WTC11 (cell line): Measurements from ENCODE around the gene MRPL2. TPM values are rescaled to one million over a fixed set of nuclear protein-coding genes. Genes with fewer than 3 reads are reported as not detected.

ENCODE experiments used
- ATAC-seq: fragments of 200-7000 bp; cut with Tn5 transposase; 2 replicates; pipeline ENCODE4 v1.10.0; 2021; ENCODE audit warnings: mild to moderate bottlenecking, moderate library complexity
- CTCF ChIA-PET: fragments of 300-600 bp; sonication (Branson Sonifier 250); formaldehyde crosslinking; loops from one replicate; lab custom pipeline; 2021; ENCODE audit warnings: antibody characterized with exemption; lab: Charles Lee
- POLR2A ChIA-PET: fragments of 350-600 bp; sonication (Branson Sonifier 250); formaldehyde crosslinking; loops from one replicate; lab custom pipeline; 2021; ENCODE audit warnings: antibody characterized with exemption; lab: Charles Lee
- DNase-seq: peaks from one replicate; pipeline ENCODE4 v3.0.0; 2021; ENCODE audit warnings: low spot score
- H3K27ac Mint-ChIP-seq: 2 replicates; pipeline ENCODE4 v1.8.0; 2021; ENCODE audit warnings: mixed read lengths
- H3K27me3 Mint-ChIP-seq: 2 replicates; pipeline ENCODE4 v1.8.0; 2021; ENCODE audit warnings: low read depth, mild to moderate bottlenecking, moderate library complexity, mixed read lengths
- H3K36me3 Mint-ChIP-seq: 2 replicates; pipeline ENCODE4 v1.8.0; 2021; ENCODE audit warnings: mixed read lengths
- H3K4me1 Mint-ChIP-seq: 2 replicates; pipeline ENCODE4 v1.8.0; 2022; ENCODE audit warnings: mixed read lengths
- H3K4me3 Mint-ChIP-seq: 2 replicates; pipeline ENCODE4 v1.8.0; 2021; ENCODE audit warnings: mild to moderate bottlenecking, moderate library complexity, mixed read lengths
- H3K9me3 Mint-ChIP-seq: 2 replicates; pipeline ENCODE4 v1.8.0; 2021; ENCODE audit warnings: mixed read lengths
- E2F4 ChIP-seq: sonication (generic); formaldehyde crosslinking; IDR thresholded peaks from 2 replicates; pipeline ENCODE4 v1.8.1; 2022; ENCODE audit warnings: low read depth, mild to moderate bottlenecking, moderate library complexity, missing genetic modification reagents, borderline replicate concordance
- EMX1 ChIP-seq: fragments of 250-450 bp; sonication (Bioruptor Pico); IDR thresholded peaks from 2 replicates; pipeline ENCODE4 v1.8.0; 2021; ENCODE audit warnings: mild to moderate bottlenecking
- GTF2I ChIP-seq: fragments of 250-450 bp; sonication (Bioruptor Pico); conservative IDR thresholded peaks from 2 replicates; pipeline ENCODE4 v1.4.0; 2021; ENCODE audit warnings: mild to moderate bottlenecking
- HMGA2 ChIP-seq: fragments of 250-450 bp; sonication (Bioruptor Pico); IDR thresholded peaks from 2 replicates; pipeline ENCODE4 v1.4.0; 2021; ENCODE audit warnings: mild to moderate bottlenecking, moderate library complexity
- IRF2 ChIP-seq: sonication (generic); formaldehyde crosslinking; IDR thresholded peaks from 2 replicates; pipeline ENCODE4 v1.8.0; 2022; ENCODE audit warnings: low read depth, missing genetic modification reagents, borderline replicate concordance
- MXD4 ChIP-seq: fragments of 250-450 bp; sonication (Bioruptor Pico); IDR thresholded peaks from 2 replicates; pipeline ENCODE4 v1.8.0; 2021; ENCODE audit warnings: mild to moderate bottlenecking, moderate library complexity, borderline replicate concordance
- NFYB ChIP-seq: sonication (generic); formaldehyde crosslinking; conservative IDR thresholded peaks from 2 replicates; pipeline ENCODE4 v1.8.0; 2022; ENCODE audit warnings: low read depth, missing genetic modification reagents
- TEAD4 ChIP-seq: sonication (generic); formaldehyde crosslinking; IDR thresholded peaks from 2 replicates; pipeline ENCODE4 v1.8.0; 2022; ENCODE audit warnings: mild to moderate bottlenecking, missing genetic modification reagents
- TP53 ChIP-seq: sonication (generic); formaldehyde crosslinking; IDR thresholded peaks from 2 replicates; pipeline ENCODE4 v1.8.1; 2023; ENCODE audit warnings: mild to moderate bottlenecking, missing genetic modification reagents
- ZBTB21 ChIP-seq: sonication (generic); formaldehyde crosslinking; IDR thresholded peaks from 2 replicates; pipeline ENCODE4 v1.8.1; 2023; ENCODE audit warnings: mild to moderate bottlenecking, missing genetic modification reagents, borderline replicate concordance
- ZNF121 ChIP-seq: sonication (generic); formaldehyde crosslinking; IDR thresholded peaks from 2 replicates; pipeline ENCODE4 v1.8.0; 2023; ENCODE audit warnings: missing genetic modification reagents
- ZNF232 ChIP-seq: sonication (generic); formaldehyde crosslinking; IDR thresholded peaks from 2 replicates; pipeline ENCODE4 v1.8.0; 2022; ENCODE audit warnings: mild to moderate bottlenecking, missing genetic modification reagents
- ZNF317 ChIP-seq: sonication (generic); formaldehyde crosslinking; IDR thresholded peaks from 2 replicates; pipeline ENCODE4 v1.8.1; 2023; ENCODE audit warnings: low read depth, mild to moderate bottlenecking, moderate library complexity, missing genetic modification reagents, borderline replicate concordance
- ZNF416 ChIP-seq: fragments of 250-450 bp; sonication (Bioruptor Pico); IDR thresholded peaks from 2 replicates; pipeline ENCODE4 v1.9.0; 2021; ENCODE audit warnings: mild to moderate bottlenecking, inconsistent platforms
- ZNF425 ChIP-seq: fragments of 250-450 bp; sonication (Bioruptor Pico); conservative IDR thresholded peaks from 2 replicates; pipeline ENCODE4 v1.9.0; 2021; ENCODE audit warnings: mild to moderate bottlenecking
- ZNF671 ChIP-seq: fragments of 250-450 bp; sonication (Bioruptor Pico); IDR thresholded peaks from 2 replicates; pipeline ENCODE4 v1.8.0; 2021; ENCODE audit warnings: mild to moderate bottlenecking
- total RNA-seq: library from RNA; stranded (reverse); gene quantifications from 3 replicates; pipeline ENCODE4 v1.2.3, GENCODE V29; 2021
- TF ChIP-seq, protein P1 (sequence below): fragments of 200-600 bp; IDR thresholded peaks from 2 replicates; pipeline ENCODE4 v1.8.0; 2022; ENCODE audit warnings: antibody characterized with exemption
- TF ChIP-seq, protein P2 (sequence below): sonication (generic); formaldehyde crosslinking; IDR thresholded peaks from 2 replicates; pipeline ENCODE4 v1.8.0; 2022; ENCODE audit warnings: missing genetic modification reagents
- TF ChIP-seq, protein P3 (sequence below): sonication (generic); formaldehyde crosslinking; IDR thresholded peaks from 2 replicates; pipeline ENCODE4 v1.8.0; 2022; ENCODE audit warnings: mild to moderate bottlenecking, missing genetic modification reagents
- TF ChIP-seq, protein P4 (sequence below): sonication (generic); formaldehyde crosslinking; IDR thresholded peaks from 2 replicates; pipeline ENCODE4 v1.8.0; 2023; ENCODE audit warnings: missing genetic modification reagents, mild to moderate bottlenecking, borderline replicate concordance
- TF ChIP-seq, protein P5 (sequence below): sonication (generic); formaldehyde crosslinking; IDR thresholded peaks from 2 replicates; pipeline ENCODE4 v1.8.1; 2023; ENCODE audit warnings: mild to moderate bottlenecking, missing genetic modification reagents, moderate library complexity

Gene MRPL2
- total RNA-seq, 1 experiment from 2014 or later = 131 TPM

GRCh38 chr6:43011207-43011606 lies 48.0 kb downstream of the MRPL2 start (continued):
- TF ChIP-seq, protein P1, sequence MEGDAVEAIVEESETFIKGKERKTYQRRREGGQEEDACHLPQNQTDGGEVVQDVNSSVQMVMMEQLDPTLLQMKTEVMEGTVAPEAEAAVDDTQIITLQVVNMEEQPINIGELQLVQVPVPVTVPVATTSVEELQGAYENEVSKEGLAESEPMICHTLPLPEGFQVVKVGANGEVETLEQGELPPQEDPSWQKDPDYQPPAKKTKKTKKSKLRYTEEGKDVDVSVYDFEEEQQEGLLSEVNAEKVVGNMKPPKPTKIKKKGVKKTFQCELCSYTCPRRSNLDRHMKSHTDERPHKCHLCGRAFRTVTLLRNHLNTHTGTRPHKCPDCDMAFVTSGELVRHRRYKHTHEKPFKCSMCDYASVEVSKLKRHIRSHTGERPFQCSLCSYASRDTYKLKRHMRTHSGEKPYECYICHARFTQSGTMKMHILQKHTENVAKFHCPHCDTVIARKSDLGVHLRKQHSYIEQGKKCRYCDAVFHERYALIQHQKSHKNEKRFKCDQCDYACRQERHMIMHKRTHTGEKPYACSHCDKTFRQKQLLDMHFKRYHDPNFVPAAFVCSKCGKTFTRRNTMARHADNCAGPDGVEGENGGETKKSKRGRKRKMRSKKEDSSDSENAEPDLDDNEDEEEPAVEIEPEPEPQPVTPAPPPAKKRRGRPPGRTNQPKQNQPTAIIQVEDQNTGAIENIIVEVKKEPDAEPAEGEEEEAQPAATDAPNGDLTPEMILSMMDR = no peak
- TF ChIP-seq IRF2 (CRISPR knock-in tag) (no peak), ZNF121 (CRISPR knock-in tag) (no peak), ZNF416 (CRISPR knock-in tag) (no peak), ZNF671 (CRISPR knock-in tag) (no peak), GTF2I (no peak)
- TF ChIP-seq, all 79 proteins: peak for 0

DNA sequence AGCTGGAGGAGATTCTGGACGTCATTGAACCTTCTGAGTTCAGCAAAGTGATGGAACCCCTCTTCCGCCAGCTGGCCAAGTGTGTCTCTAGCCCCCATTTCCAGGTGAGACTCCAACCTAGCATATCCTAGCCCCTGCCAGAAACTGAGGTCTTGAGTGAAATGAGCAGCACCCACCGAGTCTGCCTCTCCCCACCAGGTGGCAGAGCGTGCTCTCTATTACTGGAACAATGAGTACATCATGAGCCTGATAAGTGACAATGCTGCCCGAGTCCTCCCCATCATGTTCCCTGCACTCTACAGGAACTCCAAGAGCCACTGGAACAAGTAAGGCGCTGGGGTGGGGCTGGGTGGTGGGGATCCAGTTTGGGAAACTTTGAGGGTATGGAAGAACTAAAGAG lies 50.1 kb downstream of the MRPL2 start:
- no peak overlapping the region for H3K4me3 Mint-ChIP-seq
- H3K27me3 Mint-ChIP-seq = no peaks in the 10 kb centered on the region
- H3K9me3 Mint-ChIP-seq = no peaks in the 10 kb centered on the region
- peaks cover 15% of the 10 kb centered on the region for H3K4me1 Mint-ChIP-seq
- H3K36me3 Mint-ChIP-seq = peaks cover 55% of the 10 kb centered on the region
- ChIA-PET CTCF (no interaction called here), POLR2A (interaction anchor here (1.0 to 1.1 kb wide), 2 partner anchors 30 to 80 kb away, joined by 3 read pairs; partner anchors contain the start of genes CNPY3 and PEX6)
- TF ChIP-seq, protein P2, sequence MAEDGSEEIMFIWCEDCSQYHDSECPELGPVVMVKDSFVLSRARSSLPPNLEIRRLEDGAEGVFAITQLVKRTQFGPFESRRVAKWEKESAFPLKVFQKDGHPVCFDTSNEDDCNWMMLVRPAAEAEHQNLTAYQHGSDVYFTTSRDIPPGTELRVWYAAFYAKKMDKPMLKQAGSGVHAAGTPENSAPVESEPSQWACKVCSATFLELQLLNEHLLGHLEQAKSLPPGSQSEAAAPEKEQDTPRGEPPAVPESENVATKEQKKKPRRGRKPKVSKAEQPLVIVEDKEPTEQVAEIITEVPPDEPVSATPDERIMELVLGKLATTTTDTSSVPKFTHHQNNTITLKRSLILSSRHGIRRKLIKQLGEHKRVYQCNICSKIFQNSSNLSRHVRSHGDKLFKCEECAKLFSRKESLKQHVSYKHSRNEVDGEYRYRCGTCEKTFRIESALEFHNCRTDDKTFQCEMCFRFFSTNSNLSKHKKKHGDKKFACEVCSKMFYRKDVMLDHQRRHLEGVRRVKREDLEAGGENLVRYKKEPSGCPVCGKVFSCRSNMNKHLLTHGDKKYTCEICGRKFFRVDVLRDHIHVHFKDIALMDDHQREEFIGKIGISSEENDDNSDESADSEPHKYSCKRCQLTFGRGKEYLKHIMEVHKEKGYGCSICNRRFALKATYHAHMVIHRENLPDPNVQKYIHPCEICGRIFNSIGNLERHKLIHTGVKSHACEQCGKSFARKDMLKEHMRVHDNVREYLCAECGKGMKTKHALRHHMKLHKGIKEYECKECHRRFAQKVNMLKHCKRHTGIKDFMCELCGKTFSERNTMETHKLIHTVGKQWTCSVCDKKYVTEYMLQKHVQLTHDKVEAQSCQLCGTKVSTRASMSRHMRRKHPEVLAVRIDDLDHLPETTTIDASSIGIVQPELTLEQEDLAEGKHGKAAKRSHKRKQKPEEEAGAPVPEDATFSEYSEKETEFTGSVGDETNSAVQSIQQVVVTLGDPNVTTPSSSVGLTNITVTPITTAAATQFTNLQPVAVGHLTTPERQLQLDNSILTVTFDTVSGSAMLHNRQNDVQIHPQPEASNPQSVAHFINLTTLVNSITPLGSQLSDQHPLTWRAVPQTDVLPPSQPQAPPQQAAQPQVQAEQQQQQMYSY (CRISPR knock-in tag) = no peak
- no peak for TF ChIP-seq EMX1 (CRISPR knock-in tag)
- TF ChIP-seq NFYB (CRISPR knock-in tag) = no peak
- no peak for TF ChIP-seq TP53 (CRISPR knock-in tag)
- TF ChIP-seq, protein P3, sequence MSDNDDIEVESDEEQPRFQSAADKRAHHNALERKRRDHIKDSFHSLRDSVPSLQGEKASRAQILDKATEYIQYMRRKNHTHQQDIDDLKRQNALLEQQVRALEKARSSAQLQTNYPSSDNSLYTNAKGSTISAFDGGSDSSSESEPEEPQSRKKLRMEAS (CRISPR knock-in tag) = no peak
- no peak for TF ChIP-seq ZNF232
- TF ChIP-seq, protein P4, sequence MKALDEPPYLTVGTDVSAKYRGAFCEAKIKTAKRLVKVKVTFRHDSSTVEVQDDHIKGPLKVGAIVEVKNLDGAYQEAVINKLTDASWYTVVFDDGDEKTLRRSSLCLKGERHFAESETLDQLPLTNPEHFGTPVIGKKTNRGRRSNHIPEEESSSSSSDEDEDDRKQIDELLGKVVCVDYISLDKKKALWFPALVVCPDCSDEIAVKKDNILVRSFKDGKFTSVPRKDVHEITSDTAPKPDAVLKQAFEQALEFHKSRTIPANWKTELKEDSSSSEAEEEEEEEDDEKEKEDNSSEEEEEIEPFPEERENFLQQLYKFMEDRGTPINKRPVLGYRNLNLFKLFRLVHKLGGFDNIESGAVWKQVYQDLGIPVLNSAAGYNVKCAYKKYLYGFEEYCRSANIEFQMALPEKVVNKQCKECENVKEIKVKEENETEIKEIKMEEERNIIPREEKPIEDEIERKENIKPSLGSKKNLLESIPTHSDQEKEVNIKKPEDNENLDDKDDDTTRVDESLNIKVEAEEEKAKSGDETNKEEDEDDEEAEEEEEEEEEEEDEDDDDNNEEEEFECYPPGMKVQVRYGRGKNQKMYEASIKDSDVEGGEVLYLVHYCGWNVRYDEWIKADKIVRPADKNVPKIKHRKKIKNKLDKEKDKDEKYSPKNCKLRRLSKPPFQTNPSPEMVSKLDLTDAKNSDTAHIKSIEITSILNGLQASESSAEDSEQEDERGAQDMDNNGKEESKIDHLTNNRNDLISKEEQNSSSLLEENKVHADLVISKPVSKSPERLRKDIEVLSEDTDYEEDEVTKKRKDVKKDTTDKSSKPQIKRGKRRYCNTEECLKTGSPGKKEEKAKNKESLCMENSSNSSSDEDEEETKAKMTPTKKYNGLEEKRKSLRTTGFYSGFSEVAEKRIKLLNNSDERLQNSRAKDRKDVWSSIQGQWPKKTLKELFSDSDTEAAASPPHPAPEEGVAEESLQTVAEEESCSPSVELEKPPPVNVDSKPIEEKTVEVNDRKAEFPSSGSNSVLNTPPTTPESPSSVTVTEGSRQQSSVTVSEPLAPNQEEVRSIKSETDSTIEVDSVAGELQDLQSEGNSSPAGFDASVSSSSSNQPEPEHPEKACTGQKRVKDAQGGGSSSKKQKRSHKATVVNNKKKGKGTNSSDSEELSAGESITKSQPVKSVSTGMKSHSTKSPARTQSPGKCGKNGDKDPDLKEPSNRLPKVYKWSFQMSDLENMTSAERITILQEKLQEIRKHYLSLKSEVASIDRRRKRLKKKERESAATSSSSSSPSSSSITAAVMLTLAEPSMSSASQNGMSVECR = no peak
- no peak for TF ChIP-seq TEAD4
- TF ChIP-seq ZNF121 (CRISPR knock-in tag) = no peak
- no peak for TF ChIP-seq MXD4 (CRISPR knock-in tag)
- TF ChIP-seq ZNF425 = no peak
- TF ChIP-seq ZBTB21 (CRISPR knock-in tag) = no peak
- TF ChIP-seq, protein P5, sequence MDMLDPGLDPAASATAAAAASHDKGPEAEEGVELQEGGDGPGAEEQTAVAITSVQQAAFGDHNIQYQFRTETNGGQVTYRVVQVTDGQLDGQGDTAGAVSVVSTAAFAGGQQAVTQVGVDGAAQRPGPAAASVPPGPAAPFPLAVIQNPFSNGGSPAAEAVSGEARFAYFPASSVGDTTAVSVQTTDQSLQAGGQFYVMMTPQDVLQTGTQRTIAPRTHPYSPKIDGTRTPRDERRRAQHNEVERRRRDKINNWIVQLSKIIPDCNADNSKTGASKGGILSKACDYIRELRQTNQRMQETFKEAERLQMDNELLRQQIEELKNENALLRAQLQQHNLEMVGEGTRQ (CRISPR knock-in tag) = no peak
- TF ChIP-seq ZNF317 (CRISPR knock-in tag) = no peak
- no peak for TF ChIP-seq E2F4
- no peak for TF ChIP-seq HMGA2
- H3K27ac Mint-ChIP-seq = no peak overlapping the region
- ATAC-seq (no peak), DNase-seq (peak; percentile 36)
